ENCODE measurements around the gene MARCHF6.

GRCh38 chr5:10332301-10332700 lies 21.2 kb upstream of the MARCHF6 start:
- no peak for TF ChIP-seq NANOG (IDR thresholded peaks at IDR 0.05; ENCODE audit: borderline replicate concordance)
- no peak for TF ChIP-seq REST (IDR thresholded peaks at IDR 0.05; ENCODE audit: unreplicated experiment)

Data from GM23338 (cell line).